Astrocyte of the cerebellum (primary cell): ENCODE data around the gene PADI3.

Experiments used
- DNase-seq: peaks from one replicate; pipeline ENCODE4 v3.0.0-alpha.2; 2011; ENCODE audit warnings: low read depth
- H3K4me3 ChIP-seq: 2 replicates; pipeline ENCODE4 v1.5.1; 2011; ENCODE audit warnings: mild to moderate bottlenecking, low read depth, low read length, moderate library complexity
- in situ Hi-C: cut with HindIII; loops from 2 replicates; pipeline ENCODE4 v1.10.0; 2017; ENCODE audit warnings: low sequenced_read_pairs
- TF ChIP-seq, protein P1 (sequence below): IDR thresholded peaks from 2 replicates; pipeline ENCODE4 v1.5.1; 2012; ENCODE audit warnings: low read length, low read depth, moderate library complexity, mild to moderate bottlenecking; ENCODE audit errors: missing control alignments

The PADI3 gene, protein sequence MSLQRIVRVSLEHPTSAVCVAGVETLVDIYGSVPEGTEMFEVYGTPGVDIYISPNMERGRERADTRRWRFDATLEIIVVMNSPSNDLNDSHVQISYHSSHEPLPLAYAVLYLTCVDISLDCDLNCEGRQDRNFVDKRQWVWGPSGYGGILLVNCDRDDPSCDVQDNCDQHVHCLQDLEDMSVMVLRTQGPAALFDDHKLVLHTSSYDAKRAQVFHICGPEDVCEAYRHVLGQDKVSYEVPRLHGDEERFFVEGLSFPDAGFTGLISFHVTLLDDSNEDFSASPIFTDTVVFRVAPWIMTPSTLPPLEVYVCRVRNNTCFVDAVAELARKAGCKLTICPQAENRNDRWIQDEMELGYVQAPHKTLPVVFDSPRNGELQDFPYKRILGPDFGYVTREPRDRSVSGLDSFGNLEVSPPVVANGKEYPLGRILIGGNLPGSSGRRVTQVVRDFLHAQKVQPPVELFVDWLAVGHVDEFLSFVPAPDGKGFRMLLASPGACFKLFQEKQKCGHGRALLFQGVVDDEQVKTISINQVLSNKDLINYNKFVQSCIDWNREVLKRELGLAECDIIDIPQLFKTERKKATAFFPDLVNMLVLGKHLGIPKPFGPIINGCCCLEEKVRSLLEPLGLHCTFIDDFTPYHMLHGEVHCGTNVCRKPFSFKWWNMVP

DNA sequence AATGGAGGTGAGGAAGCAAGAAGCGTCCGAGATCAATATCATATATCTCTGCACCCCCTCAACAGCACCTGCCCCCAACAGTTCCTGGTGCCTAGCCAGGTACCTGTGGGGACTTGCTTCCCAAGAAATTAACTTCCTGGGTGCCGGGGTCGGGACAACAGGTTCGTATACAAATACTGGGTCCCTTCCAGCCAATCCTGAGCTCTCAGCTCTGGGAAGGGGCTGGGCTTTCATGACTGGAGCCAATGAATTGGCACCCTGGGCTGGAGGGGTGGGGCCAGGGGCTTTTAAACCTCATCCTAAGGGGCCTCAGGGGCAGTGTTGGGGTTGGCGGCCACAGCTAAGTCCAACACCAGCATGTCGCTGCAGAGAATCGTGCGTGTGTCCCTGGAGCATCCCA, at the start of gene PADI3:
Gene PADI3 (plus strand): TSS at position 318 of the 400 bp plus-strand sequence. CDS start 40 bp downstream, at position 358.
- H3K4me3 ChIP-seq, result no peak within 1 kb of the TSS
- DNase-seq, result no peak
- in situ Hi-C loops, result no loop called here
- TF ChIP-seq, protein P1, sequence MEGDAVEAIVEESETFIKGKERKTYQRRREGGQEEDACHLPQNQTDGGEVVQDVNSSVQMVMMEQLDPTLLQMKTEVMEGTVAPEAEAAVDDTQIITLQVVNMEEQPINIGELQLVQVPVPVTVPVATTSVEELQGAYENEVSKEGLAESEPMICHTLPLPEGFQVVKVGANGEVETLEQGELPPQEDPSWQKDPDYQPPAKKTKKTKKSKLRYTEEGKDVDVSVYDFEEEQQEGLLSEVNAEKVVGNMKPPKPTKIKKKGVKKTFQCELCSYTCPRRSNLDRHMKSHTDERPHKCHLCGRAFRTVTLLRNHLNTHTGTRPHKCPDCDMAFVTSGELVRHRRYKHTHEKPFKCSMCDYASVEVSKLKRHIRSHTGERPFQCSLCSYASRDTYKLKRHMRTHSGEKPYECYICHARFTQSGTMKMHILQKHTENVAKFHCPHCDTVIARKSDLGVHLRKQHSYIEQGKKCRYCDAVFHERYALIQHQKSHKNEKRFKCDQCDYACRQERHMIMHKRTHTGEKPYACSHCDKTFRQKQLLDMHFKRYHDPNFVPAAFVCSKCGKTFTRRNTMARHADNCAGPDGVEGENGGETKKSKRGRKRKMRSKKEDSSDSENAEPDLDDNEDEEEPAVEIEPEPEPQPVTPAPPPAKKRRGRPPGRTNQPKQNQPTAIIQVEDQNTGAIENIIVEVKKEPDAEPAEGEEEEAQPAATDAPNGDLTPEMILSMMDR, result no peak

DNA sequence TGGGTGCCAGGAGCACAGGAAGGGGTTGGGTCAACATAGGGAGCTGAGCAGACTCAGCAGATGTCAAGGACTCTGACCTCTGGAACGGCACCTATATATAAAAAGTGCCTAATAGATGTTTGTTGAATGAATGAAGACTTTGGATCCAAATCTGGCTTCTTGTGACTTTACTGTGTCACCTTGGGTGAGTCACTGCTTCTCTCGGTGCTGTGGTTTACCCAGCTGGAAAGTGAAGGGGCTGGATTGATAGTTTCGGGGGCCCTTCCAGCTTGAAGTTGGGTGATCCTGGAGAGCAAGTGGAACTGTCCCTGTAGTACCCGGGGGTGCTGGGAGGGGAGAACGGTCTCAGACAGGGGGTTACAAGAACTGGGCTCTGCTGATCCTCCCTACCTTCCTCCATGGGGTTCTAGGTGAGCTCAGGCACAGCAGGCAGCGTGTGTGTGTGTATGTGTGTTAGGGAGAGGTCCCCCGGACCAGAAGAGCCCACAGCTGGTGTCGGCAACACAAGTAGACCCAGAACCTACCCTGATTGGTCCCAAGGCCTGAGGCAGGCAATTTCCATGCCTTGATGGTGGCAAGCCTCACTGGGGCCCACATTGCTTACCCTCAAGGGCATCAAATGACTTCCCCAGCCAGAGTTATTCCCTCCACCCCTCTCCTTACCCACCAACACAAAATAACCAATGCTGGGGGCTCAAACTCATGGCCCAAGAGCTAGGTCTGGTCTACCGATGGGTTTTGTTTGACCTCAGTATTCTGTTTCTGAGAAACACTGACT, 49.4 kb upstream of the PADI3 start:
- H3K4me3 ChIP-seq, result no peak overlapping the region
- DNase-seq, result no peak
- TF ChIP-seq, protein P1, result no peak
- in situ Hi-C loops, result no loop called here

DNA sequence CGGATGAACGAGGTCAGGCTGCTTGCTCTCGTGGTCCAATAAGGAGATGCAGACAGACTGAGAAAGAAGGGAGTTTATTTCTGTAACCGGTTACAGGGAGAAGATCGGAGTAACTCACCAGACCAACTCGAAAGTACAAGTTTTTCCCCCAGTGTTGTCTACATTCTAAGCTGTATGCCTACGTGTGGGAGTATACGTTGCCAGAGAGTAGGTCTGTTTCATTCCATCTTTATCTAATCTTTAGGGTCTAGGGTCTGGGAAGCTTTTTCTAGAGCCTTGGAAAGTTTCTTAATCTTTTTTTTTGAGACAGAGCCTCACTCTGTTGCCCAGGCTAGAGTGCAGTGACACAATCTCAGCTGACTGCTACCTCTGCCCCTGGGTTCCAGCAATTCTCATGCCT, 48.7 kb upstream of the PADI3 start:
- H3K4me3 ChIP-seq, result no peak overlapping the region
- DNase-seq, result no peak
- in situ Hi-C loops, result no loop called here
- TF ChIP-seq, protein P1, result no peak

DNA sequence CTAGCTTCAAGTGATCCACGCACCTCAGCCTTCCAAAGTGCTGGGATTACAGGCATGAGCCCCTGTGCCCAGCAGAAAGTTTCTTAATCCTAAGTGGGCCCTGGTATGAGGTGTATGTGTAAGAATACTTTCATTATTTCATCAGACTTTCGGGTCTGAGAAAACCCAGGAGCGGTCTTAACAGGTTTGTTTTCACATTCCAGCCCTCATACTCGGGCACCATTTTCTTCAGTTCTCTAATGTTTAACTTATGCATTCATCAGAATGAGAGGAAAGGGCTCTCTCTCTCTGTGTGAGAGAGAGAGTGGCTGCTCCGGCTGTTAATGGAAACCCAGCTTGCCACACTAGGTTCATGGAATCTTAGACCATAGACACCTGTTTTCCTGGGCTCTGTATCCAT, 48.1 kb upstream of the PADI3 start:
- TF ChIP-seq, protein P1, result no peak
- no peak overlapping the region for H3K4me3 ChIP-seq
- no peak for DNase-seq
- in situ Hi-C loops, result no loop called here

DNA sequence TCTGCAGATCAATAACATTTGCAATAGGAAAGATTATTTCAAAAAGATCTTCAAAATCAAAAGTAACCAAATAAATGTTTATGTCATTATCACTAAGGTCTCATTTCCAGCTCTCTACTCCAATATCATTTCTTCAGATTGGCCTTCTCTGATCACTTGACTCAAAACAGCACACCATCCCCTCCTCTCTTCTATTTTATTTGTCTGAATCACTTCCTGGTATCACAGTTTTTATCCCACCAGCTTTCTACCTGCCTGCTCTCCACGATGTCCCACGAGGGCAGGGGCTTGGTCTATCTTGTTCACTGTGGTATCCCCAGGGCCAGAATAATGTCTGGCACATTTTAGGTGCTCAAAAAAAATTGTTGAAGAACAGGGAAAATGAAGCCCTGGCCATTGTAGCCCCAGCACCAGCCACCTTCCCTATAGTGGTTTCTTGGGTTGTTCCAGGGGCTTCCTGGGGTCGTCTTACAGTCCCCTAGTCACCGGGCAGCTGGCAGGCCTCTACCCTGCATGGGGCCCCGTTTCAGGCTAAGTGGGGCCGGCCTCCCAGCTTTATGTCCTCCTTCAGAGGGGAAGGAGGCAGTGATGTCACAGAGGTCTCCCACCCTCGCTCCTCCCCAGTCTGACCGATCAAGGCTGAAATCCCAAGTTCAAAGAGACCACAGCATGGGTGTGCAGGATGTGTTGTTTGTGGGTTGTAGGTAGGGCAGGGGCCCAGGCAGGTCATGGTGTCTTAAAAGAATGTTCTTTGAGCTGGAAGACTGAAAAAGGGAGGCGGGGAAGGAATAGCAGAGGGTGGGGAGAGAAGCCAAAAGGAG, 47.5 kb upstream of the PADI3 start:
- TF ChIP-seq, protein P1, result no peak
- H3K4me3 ChIP-seq, result no peak overlapping the region
- DNase-seq, result no peak
- in situ Hi-C loops, result no loop called here
